ENCODE data around the gene DENND1A.

DNA sequence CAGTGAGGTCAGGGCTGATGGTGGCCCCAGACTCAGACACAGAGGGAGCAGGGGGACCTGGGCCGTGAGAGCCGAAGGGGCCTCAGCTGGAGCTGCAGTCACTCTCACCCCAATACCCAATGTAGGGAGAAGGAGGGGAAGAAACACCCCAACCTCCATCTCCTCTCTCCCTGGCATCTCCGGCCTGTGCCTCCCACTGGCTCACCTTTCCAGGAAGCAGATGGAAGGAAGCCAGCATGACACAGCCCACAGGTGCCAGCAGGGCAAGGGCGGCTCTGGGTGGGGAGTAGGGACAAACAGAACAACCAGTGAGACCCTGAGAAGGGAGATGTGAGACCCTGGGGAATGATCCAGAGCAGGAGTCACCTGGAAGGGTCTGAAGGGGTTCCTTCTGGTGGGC is 576.9 kb downstream of the DENND1A start:
- TF ChIP-seq POLR2AphosphoS5 (IDR thresholded peaks at IDR 0.05; ENCODE audit: low read depth, low read length) (no peak), TAF1 (IDR thresholded peaks at IDR 0.05; ENCODE audit: borderline replicate concordance, insufficient read depth, low read length) (no peak)

Data from PFSK-1 (cell line).